Central memory CD8-positive, alpha-beta T cell (primary cell): ENCODE data around the gene CNNM2.
"Not testable (repeated sequence)": the region's sequence is repeated elsewhere in the genome, so short reads cannot be mapped to it uniquely, and the experiment has no call there.

Experiments used
- ATAC-seq: fragments of 150-1000 bp; cut with Tn5 transposase; replicated peaks from 2 replicates; pipeline ENCODE4 v1.10.0; 2022; ENCODE audit warnings: mild to moderate bottlenecking, moderate FRiP score, moderate number of reproducible peaks; ENCODE audit not compliant: poor library complexity, severe bottlenecking; ENCODE audit errors: extremely low read depth
- DNase-seq, 2 donors: peaks; one replicate each; pipeline ENCODE4 v3.0.0; 2021; ENCODE audit warnings: low spot score in 2 of 2
- H3K27ac Mint-ChIP-seq: one replicate; pipeline ENCODE4 v1.8.0; 2022; ENCODE audit warnings: low read depth, mild to moderate bottlenecking, moderate library complexity, mixed read lengths
- H3K27me3 Mint-ChIP-seq: one replicate; pipeline ENCODE4 v1.8.0; 2022; ENCODE audit warnings: mixed read lengths
- H3K36me3 Mint-ChIP-seq: one replicate; pipeline ENCODE4 v1.8.0; 2022; ENCODE audit warnings: mild to moderate bottlenecking, moderate library complexity, mixed read lengths; ENCODE audit not compliant: insufficient read depth
- H3K4me1 Mint-ChIP-seq: one replicate; pipeline ENCODE4 v1.8.0; 2022; ENCODE audit warnings: mixed read lengths
- H3K4me3 Mint-ChIP-seq: one replicate; pipeline ENCODE4 v1.8.0; 2022; ENCODE audit warnings: mild to moderate bottlenecking, moderate library complexity, mixed read lengths
- H3K9me3 Mint-ChIP-seq: one replicate; pipeline ENCODE4 v1.8.0; 2022; ENCODE audit warnings: mixed read lengths

The CNNM2 gene

GRCh38 chr10:103111918-103112877, 194.1 kb downstream of the CNNM2 start:
- Mint-ChIP-seq H3K36me3 (peaks cover under 1% of the 10 kb centered on the region), H3K27ac (no peak overlapping the region), H3K27me3 (no peaks in the 10 kb centered on the region), H3K4me1 (peaks cover 5% of the 10 kb centered on the region), H3K4me3 (no peak overlapping the region), H3K9me3 (no peaks in the 10 kb centered on the region)
- ATAC-seq (no peak), DNase-seq (no peak)

- Mint-ChIP-seq H3K27ac (no peak overlapping the region), H3K27me3 (no peaks in the 10 kb centered on the region), H3K9me3 (no peaks in the 10 kb centered on the region), H3K4me3 (no peak overlapping the region), H3K36me3 (peaks cover 2% of the 10 kb centered on the region), H3K4me1 (peaks cover 7% of the 10 kb centered on the region)
- DNase-seq (no peak), ATAC-seq (no peak)
These were observed 196.8 kb downstream of the CNNM2 start for GRCh38 chr10:103114876-103115275.

- Mint-ChIP-seq H3K27me3 (no peaks in the 10 kb centered on the region), H3K36me3 (peaks cover 3% of the 10 kb centered on the region), H3K27ac (no peak overlapping the region), H3K4me3 (no peak overlapping the region), H3K4me1 (peaks cover 11% of the 10 kb centered on the region), H3K9me3 (no peaks in the 10 kb centered on the region)
- DNase-seq, result no peak
- ATAC-seq, result no peak
These were observed 199.2 kb downstream of the CNNM2 start for GRCh38 chr10:103117247-103117646.

- no peaks in the 10 kb centered on the region for H3K27me3 Mint-ChIP-seq
- H3K9me3 Mint-ChIP-seq, result no peaks in the 10 kb centered on the region
- peak overlapping the region; percentile 69 for H3K27ac Mint-ChIP-seq
- H3K4me1 Mint-ChIP-seq, result peaks cover 18% of the 10 kb centered on the region
- H3K36me3 Mint-ChIP-seq, result peaks cover 4% of the 10 kb centered on the region
- DNase-seq, result no peak
- no peak for ATAC-seq
- no peak overlapping the region for H3K4me3 Mint-ChIP-seq
These were observed 202.5 kb downstream of the CNNM2 start for GRCh38 chr10:103120546-103120945.

GRCh38 chr10:103120977-103121735, 203.1 kb downstream of the CNNM2 start:
- Mint-ChIP-seq H3K36me3 (peaks cover 4% of the 10 kb centered on the region), H3K4me1 (peaks cover 23% of the 10 kb centered on the region), H3K27me3 (no peaks in the 10 kb centered on the region), H3K4me3 (no peak overlapping the region), H3K9me3 (no peaks in the 10 kb centered on the region), H3K27ac (peak overlapping the region; percentile 69)
- ATAC-seq (no peak), DNase-seq (no peak)

- peaks cover 4% of the 10 kb centered on the region for H3K36me3 Mint-ChIP-seq
- no peak overlapping the region for H3K4me3 Mint-ChIP-seq
- no peak for ATAC-seq
These were observed 205.4 kb downstream of the CNNM2 start for GRCh38 chr10:103123282-103124024.

GRCh38 chr10:103124420-103125096, 206.5 kb downstream of the CNNM2 start:
- Mint-ChIP-seq H3K27me3 (no peaks in the 10 kb centered on the region), H3K36me3 (peaks cover 4% of the 10 kb centered on the region), H3K27ac (no peak overlapping the region), H3K9me3 (no peaks in the 10 kb centered on the region), H3K4me1 (peaks cover 25% of the 10 kb centered on the region), H3K4me3 (no peak overlapping the region)
- DNase-seq (no peak), ATAC-seq (no peak)

More at GRCh38 chr10:103123282-103124024, 205.4 kb downstream of the CNNM2 start:
- Mint-ChIP-seq H3K9me3 (no peaks in the 10 kb centered on the region), H3K27me3 (no peaks in the 10 kb centered on the region), H3K27ac (no peak overlapping the region), H3K4me1 (peaks cover 25% of the 10 kb centered on the region)
- no peak for DNase-seq

- DNase-seq, result no peak
- Mint-ChIP-seq H3K4me1 (peaks cover 16% of the 10 kb centered on the region), H3K27me3 (no peaks in the 10 kb centered on the region), H3K27ac (peak overlapping the region; percentile 70), H3K4me3 (no peak overlapping the region), H3K9me3 (no peaks in the 10 kb centered on the region), H3K36me3 (peaks cover 2% of the 10 kb centered on the region)
- peak; percentile 32 for ATAC-seq
These were observed 207.5 kb downstream of the CNNM2 start for GRCh38 chr10:103125323-103126267.

GRCh38 chr10:103127241-103127640, 209.1 kb downstream of the CNNM2 start:
- Mint-ChIP-seq H3K9me3 (no peaks in the 10 kb centered on the region), H3K4me1 (peaks cover 14% of the 10 kb centered on the region), H3K4me3 (no peak overlapping the region), H3K27me3 (no peaks in the 10 kb centered on the region), H3K27ac (no peak overlapping the region), H3K36me3 (peaks cover 4% of the 10 kb centered on the region)
- no peak for ATAC-seq
- no peak for DNase-seq

GRCh38 chr10:103130180-103130579, 212.1 kb downstream of the CNNM2 start:
- ATAC-seq, H3K9me3 Mint-ChIP-seq, H3K4me1 Mint-ChIP-seq, H3K4me3 Mint-ChIP-seq, DNase-seq, H3K36me3 Mint-ChIP-seq, H3K27ac Mint-ChIP-seq, H3K27me3 Mint-ChIP-seq: not testable (repeated sequence)

GRCh38 chr10:103130910-103131309, 212.8 kb downstream of the CNNM2 start:
- DNase-seq (no peak), ATAC-seq (no peak)
- Mint-ChIP-seq H3K4me3 (no peak overlapping the region), H3K4me1 (peaks cover 4% of the 10 kb centered on the region), H3K27me3 (no peaks in the 10 kb centered on the region), H3K36me3 (peaks cover 9% of the 10 kb centered on the region), H3K27ac (peak overlapping the region; percentile 60), H3K9me3 (no peaks in the 10 kb centered on the region)
